Fibroblast of lung (primary cell): Measurements from ENCODE around the gene ARSJ.
"Not testable (repeated sequence)": the region's sequence is repeated elsewhere in the genome, so short reads cannot be mapped to it uniquely, and the experiment has no call there.

Source experiments
- CTCF ChIP-seq, 2 donors: IDR thresholded peaks in 1 of 2; conservative IDR thresholded peaks in 1 of 2; 1 replicate in 1 of 2; 2 replicates in 1 of 2; pipeline ENCODE4 v1.5.1; 2011 to 2012; ENCODE audit warnings: low read length in 2 of 2, control low read depth in 1 of 2, inconsistent platforms in 1 of 2, low read depth in 1 of 2, mild to moderate bottlenecking in 1 of 2
- EZH2 ChIP-seq: IDR thresholded peaks from 2 replicates; pipeline ENCODE4 v1.5.1; 2012; ENCODE audit warnings: low read length, control low read depth, mild to moderate bottlenecking; ENCODE audit errors: missing control alignments

DNA sequence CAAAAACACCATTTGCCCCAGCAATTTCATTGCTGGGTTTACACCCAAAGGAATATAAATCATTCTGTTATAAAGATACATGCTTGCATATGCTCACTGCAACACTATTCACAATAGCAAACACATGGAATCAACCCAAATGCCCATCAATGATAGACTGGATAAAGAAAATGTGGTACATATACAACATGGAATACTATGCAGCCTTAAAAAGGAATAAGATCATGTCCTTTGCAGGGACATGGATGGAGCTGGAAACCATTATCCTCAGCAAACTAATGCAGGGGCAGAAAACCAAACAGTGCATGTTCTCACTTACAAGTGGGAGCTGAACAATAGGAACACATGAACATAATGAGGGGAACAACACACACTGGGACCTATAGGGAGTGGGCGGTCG lies 39.3 kb downstream of the ARSJ start:
- TF ChIP-seq CTCF (conservative IDR thresholded peaks at IDR 0.05 in 1 of 2, IDR thresholded peaks at IDR 0.05 in 1 of 2; ENCODE audit: low read depth in 1 of 2, low read length in 2 of 2); EZH2: not testable (repeated sequence)
